ENCODE measurements around the gene MED8. TPM values are rescaled to one million over a fixed set of nuclear protein-coding genes. Genes with fewer than 3 reads are reported as not detected.
A peak's percentile ranks its signal among the peaks of the same experiment; 100 is the strongest.
"Not testable (repeated sequence)": the region's sequence is repeated elsewhere in the genome, so short reads cannot be mapped to it uniquely, and the experiment has no call there.

Gene MED8
- total RNA-seq, 1 donor from 2014 or later: 34.9 TPM

DNA sequence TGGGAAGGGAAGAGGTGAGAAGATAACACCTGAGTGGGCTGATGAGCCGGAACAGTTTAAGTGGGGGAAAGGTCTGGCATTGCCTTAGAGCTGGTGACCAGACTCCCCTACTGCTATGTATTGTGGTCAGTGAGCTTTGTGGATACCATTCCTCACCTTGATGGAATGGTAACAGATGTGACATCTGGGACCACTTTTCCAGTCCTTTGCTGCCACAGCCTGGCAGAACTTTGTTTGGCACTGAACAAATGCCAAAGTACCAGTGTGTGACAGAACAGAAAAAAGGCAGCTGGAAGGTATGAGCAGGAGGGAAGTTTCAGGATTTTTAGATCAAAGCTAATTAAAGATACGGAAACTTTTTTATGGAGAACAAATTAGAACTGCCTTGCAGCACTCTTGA lies 6.2 kb downstream of the MED8 start:
- peak; percentile 11 to 46 for DNase-seq (ENCODE audit: low read depth in 2 of 2)

DNA sequence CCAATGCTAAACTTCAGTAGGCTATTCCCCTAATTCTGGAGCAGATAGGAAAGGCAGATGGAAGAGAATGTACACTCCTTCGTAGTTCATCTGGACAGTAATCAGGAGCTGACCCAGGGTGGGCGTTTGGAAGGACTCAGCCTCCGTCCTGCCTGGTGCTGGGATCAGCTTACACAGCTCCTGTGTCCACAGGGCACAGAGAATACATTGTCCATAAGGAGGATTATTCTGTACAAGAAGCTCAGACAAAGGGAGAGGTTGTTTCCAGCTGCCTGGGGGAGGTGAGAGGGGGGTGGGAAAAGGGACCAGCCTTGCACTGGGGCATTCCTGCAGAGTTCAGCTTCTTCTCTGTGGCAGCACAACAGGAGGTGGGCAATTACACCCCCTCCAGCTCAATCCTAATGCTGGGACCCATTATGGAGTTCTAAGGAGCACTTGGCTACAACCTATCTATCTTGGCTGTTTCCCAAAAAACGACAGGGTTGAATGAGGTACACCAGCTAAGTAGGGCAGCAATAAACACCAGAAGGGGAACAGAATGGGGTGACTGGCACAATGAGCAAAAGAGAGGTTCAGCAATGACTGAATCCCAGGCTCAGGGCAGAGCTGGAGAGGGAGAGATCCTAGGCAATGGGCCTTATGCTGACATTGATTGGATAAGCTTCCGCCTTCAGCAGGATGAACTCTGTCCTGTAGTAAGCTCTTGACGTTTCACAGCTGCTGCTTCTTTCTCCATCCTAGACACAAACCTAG lies 7.4 kb downstream of the MED8 start:
- no peak for DNase-seq (ENCODE audit: low read depth in 2 of 2)

DNA sequence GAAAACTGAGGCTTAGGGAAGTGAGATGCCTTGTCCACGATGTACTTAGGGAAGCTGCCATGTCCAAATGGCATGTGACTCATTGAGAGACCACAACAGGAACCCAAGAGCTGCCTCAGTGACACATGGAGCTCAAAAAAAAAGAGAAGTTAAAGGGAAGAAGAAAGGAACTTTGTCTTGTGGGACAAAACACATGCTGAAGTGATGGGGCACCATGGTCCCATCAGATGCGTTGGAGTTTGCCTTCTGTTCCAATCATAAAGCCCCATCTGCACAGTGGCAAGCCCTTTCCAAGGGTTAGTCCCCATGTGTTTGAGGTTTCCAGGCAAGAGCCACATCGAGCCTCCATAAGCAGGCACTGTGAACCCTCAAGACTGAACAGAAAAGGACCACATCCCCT lies 8.0 kb downstream of the MED8 start:
- DNase-seq (ENCODE audit: low read depth in 2 of 2): peak in 1 of 2 donors; percentile 11

DNA sequence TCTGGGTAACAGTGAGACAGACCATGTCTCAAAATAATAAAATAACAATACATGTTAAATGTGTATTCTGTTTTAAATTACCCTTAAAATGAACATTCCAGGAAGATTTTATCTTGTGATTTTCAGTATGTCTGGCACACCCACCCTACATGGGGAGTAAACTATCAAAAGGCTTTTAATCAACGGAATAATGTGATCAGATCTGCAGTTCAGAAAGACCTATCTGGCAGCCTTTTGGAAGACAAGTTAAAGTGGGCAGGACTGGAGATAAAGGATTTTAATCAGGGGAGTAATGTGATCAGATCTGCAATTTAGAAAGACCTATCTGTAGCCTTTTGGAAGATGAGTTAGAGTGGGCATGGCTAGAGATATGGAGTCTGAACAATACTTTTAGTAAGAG lies 10.1 kb downstream of the MED8 start:
- DNase-seq (ENCODE audit: low read depth in 2 of 2): no peak

DNA sequence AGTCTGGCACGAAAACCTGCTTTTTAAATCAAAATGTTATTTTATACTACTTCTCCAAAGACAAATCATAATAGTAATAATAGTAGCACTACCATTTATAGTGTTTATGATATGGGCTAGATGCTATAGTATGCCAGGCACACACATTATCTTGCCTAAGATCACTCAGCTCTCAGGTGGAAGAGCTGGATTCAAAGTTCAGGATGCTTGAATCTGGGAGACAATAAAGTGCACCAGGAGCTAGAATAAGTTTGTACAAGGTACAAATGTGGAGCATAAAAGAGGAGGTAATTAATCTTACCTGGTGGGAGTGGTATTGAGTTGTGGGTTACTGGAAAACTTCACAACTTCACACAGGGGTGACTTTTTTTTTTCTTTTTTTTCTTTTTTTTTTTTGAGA lies 11.8 kb downstream of the MED8 start:
- no peak for DNase-seq (ENCODE audit: low read depth in 2 of 2)

DNA sequence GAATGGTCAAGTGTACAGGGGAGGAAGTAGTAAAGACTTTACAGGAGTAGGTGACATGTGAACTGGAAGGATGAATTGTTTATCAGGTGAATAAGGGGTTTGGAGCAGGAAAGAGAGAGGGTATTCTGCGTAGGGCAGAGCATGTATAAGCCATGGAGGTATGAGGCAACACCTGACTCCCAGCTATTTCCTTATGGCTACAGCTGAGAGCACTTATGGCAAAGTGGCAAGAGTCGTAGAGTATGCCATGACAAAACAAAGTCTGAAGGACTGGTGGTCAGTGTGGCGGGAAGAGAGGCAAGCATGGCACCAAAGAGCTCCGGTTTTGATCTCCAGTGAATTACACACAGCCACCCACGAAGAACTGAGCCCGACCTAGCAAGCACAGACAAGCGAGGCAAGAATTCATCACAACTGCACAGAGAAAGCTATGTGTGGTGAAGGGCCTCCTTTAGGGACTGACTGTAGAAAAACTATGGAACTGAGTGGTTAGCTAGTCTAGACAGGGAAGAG lies 12.8 kb downstream of the MED8 start:
- no peak for DNase-seq (ENCODE audit: low read depth in 2 of 2)

DNA sequence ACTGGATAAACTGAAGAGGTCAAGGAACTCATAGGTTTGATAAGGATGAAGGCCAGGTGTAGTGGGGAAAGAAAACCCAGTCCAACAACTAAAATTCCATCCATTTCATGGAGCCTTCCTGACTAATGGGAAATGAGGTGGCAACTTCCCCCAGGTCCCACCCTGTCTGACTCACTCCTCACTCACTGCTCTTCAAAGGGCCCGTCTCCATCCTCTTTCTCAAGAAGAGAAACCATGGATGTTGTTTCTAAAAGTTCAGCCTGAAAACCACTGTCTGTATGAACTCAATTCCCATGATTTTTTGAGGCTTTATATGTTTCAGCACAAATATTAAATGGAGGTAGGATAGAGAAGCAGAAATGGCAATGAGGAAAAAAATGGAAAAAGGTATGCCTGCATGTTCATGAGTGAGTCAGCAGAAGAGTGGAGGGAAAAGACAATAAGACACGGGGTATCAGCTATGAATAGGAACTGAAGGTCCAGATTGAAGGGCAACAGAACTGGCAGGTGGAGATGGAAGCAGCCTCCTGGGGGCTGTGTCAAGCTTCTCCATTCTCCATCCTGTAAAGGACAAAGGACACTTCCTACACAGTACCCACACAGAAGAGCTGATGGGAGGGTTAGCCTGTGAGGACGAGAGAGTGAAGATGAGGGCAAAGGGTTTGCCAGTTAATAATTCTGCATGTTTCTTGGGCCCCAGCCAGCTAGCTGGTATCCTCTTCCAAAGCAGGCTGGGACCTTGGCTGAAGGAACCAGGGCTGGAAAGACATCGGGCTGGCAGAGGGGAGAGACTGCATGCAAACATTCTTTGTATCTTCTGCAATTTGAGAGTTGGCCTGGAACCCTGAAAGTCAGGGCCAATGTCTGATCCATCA lies 16.3 kb downstream of the MED8 start:
- peak; percentile 37 to 91 for DNase-seq (ENCODE audit: low read depth in 2 of 2)

DNA sequence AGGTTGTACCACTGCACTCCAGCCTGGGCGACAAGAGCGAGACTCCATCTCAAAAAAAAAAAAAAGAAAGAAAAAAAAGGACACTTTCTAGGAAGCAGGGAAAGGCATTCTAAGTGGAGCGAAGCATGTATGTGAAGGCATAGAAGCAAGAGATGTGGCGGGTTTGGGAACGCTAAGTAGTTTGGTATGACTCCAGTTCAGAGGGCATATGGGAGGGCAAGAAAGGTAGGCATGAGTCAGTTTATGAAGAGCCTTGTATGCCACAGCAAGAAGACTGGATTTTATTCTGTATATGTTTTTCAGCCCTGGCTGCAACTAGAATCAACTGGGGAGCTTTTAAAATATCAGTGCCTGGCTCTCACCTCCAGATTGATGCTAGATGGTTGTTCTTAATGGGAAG lies 17.4 kb downstream of the MED8 start:
- no peak for DNase-seq (ENCODE audit: low read depth in 2 of 2)

DNA sequence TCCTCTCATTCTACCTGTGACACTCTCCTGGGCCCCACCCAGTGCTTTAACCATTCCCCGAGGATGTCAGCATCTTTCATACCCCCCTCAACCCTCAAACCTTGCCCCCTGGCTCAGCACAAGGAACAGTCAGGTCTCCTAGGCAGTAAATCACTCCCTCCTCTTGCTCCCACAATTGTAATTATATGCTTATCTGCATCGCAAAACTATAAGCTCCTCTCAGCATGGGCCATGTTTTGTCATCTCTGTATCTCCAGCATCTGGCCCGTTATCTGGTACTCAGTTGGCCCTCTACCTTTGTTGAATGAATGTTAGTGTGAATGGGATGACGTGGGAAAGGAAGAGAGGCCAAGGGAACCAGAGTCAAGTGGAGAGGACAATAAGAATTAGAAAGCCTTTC lies 19.0 kb downstream of the MED8 start:
- peak in 1 of 2 donors; percentile 29 for DNase-seq (ENCODE audit: low read depth in 2 of 2)

DNA sequence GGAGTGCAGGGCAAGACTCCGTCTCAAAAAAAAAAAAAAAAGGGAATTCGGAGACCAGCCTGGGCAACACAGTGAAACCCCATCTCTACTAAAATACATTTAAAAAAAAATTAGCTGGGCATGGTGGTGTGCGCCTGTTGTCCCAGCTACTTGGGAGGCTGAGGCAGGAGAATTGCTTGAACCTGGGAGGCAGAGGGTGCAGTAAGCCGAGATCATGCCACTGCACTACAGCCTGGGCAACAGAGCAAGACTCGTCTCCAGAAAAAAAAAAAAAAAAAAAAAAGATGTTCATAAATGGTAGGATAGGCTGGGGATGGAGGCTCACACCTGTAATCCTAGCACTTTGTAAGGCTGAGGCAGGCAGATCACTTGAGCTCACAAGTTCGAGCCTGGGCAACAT lies 19.8 kb downstream of the MED8 start:
- DNase-seq (ENCODE audit: low read depth in 2 of 2): not testable (repeated sequence)

DNA sequence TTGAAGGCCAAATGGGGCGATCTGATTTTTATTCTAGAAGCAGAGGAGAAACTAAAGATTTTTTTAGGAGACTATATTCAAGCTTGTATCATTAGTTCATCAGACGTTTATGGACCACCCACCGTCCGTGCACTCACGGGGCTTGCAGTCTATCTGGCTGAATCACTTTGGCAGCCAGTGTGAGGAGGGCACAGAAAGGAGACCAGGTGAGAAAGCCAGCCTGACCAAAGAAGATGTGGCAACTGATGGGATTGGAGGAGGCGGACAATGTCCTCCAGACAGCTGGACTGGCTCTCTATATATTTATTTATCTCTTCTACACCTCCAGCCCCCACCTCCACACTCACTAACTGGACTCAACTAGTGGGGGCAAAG lies 21.0 kb downstream of the MED8 start:
- no peak for DNase-seq (ENCODE audit: low read depth in 2 of 2)

DNA sequence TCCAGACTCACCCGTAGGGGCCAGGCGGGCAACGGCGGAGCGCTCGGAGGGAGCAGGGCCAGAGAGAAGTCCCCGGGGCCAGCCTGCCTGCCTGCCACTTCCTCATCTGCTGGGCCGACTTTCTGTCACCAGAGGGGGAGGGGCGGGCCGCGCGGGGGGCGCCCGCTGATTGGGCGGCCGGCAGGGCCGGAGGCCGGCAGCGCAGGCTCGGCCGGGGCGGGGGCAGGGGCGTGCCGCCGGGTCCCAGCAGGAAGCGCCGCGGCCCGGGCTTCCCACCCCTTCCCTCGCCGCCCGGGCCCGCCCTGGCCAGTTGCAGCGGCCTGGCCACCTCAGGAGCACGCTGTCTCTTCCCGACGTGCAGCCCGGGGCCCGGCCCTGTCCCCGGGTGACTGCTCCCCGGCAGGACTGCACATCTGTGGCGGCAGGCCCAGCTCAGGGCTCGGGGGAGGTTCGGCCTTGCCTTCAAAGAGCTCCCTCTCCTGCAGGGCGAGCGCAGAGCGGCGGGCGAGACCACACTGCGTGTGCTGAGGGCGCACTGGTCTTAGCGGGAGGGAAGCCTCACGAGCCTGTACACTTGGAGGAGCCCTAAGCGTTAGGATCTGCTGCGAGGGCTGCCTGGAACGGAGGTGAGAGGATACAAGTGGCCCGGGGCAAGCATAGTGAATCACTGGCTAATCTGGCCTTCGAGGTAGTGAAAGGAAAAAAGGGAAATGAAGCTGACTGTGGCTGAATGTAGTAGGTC lies 21.5 kb downstream of the MED8 start, which contains the start of gene ELOVL1:
Gene ELOVL1 (minus strand): TSS at position 108 of the 742 bp plus-strand sequence. CDS start 2,402 bp downstream, outside the sequence.
- peak; percentile 89 to 92 for DNase-seq (ENCODE audit: low read depth in 2 of 2)

DNA sequence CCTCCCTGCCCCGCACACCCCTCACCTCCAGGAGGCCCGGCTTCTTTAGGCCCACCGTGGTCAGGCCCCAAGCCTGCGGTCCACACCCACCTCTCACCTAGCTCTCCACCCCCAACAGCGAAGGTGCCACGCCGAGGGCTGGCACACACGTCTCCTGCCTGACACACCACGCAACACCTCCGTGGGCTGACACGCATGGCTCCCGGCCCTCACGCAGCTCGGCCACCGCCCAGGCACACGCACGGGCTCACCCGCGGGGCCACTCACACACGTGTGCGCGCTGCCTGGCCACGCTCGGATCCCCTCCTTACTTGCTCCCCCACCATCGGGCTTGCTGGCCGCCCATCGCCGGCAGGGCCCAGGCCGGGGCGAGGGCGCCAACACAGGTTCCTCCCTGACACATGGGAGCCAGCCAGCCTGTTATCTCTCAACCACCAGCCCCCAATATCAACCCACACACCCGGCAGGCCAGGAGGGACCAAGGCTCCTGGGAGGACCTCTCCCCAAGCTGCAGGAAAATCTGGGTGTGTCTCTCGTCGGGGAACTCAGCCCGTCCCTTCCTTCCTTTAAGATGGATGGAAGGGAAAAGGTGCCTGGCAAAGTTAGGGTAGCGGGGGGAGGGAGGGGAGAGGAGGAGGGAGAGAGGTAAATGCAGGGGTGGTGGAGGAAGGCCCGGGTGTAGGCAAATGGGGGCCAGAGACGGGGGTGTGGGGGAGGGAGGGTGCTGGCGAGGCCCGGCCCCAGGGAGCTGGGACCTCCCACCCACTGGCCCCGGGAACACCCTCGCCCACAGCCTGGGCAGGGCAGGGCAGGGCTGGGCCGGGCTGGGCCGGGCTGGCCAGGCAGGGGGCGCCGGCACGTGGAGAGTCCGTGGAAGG lies 22.3 kb downstream of the MED8 start:
- peak; percentile 33 to 41 for DNase-seq (ENCODE audit: low read depth in 2 of 2)

DNA sequence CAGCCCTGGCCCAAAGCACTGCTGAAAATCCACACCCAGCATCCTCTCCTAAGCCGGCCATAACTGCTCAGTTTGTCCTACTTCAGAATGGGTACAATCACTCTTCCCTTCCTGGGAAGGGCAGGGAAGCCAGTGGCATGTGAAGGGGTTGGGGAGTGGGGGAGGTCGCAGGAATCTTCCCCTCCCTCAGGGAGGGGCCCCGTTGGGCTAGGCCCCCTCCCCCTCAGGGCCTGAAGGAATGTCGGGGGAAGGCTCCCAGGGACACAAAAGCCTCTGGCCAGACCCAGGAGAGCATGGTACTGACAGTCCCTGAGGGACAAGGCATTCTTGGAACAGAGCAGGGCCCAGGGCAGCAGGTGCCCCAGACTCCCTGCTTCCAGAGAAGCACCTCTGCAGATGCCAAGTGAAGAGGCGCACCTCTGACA lies 23.0 kb downstream of the MED8 start:
- DNase-seq (ENCODE audit: low read depth in 2 of 2): no peak

DNA sequence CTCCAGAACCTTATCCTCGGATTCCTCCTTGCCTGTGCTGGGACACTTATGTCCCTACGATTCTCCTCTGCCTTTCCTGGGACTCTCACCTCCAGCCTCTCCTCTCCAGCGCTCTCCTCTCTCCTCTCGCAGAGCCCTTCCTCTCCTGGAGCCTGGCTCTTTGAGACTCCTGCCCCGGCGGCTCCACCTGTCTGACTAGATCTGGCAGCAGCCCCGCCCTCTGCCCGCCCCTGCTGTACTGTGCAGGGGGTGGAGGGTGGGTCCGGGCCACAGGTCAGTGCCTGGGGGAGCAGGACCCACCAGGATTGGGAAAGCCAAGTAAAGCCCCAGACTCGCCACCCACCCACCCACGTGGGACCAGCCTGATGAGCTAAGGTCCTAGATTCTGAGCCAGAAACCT lies 23.4 kb downstream of the MED8 start:
- no peak for DNase-seq (ENCODE audit: low read depth in 2 of 2)

DNA sequence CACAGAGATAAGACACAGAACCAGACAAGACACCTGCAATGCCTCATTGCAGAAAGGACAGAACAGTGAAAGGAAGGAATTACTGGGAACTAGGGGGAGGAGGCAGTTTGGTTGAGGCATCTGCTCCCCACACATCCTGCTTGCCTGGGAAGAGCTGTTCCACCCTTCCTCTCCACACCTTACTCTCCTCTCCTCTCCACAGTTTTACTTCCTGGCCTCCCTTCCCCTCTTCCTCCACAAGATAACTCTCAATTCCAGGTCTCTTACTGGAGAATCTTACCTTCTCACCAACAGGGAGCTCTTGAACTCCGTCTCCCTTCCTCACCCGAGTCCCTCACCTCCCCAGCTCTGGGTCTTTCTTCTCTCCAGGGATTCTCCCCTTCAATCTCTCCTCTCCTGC lies 23.9 kb downstream of the MED8 start:
- no peak for DNase-seq (ENCODE audit: low read depth in 2 of 2)

DNA sequence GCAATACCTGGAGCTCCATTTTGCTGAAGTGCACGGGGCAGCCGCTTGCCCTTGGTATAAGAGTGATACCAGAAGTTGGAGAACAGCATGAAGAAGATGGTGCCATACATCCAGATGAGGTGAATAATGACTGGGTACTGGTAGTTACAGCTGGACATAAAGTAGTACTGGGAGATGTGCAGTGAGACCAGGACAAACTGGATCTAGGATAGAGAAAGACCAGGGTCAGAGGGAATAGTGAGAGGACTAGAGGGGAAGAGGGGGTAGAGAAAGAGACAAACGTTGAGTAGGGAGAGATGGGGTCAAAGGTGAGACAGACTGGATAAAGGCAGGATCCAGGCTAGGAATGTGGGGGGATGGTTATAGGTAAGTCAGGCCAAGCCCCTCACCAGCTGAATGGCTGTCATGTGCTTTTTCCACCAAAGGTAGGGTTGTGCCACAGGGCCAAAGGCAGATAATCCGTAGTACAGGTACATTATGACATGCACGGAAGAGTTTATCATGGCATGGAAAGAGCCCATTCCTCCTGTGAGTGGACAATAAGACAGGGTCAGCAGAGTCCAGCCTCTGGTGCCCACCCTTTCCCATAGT lies 25.6 kb downstream of the MED8 start:
- no peak for DNase-seq (ENCODE audit: low read depth in 2 of 2)

DNA sequence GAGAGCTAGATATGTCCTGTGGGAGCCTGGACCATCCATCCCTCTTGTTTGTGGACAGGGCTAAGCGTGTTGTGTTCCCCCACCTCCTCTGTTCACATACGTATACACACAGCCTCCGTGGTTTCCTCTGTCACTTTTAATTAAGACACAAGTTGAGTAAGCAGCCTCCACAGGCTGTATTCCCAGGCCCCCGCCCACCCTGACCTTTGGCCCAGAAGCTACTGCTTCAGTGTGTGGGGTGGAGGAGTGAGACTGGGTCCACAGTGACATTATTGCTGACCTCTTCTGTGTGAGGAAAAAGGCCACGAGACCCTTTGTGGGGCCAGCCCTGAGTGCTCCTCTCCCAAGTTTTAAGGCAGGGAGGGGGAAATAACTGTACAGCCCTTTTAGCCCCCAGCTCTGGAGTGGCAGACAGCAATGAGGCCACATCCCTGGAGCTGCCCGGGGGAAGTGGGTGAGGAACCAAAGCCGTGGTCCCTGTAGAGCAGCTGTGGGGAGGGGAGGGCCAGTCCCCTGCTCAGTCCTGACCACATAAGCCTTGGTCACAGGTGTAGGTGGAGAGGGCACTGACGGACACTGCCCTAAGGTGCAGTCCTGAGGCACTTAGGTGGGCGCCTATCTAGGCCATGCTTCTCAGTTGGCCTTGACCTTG lies 26.2 kb downstream of the MED8 start:
- no peak for DNase-seq (ENCODE audit: low read depth in 2 of 2)

DNA sequence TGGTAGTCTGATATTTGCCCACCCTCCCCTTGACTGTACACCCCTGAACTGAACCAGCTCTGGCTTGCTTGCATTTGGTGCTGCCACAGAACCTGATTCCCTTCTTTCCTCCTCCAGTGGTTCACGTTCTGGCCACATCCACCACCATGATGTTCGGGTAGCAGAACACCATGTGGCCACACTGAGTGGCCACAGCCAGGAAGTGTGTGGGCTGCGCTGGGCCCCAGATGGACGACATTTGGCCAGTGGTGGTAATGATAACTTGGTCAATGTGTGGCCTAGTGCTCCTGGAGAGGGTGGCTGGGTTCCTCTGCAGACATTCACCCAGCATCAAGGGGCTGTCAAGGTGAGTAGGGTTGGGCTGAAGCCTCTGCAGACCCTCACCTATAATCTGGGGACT lies 29.0 kb downstream of the MED8 start:
- DNase-seq (ENCODE audit: low read depth in 2 of 2): no peak

DNA sequence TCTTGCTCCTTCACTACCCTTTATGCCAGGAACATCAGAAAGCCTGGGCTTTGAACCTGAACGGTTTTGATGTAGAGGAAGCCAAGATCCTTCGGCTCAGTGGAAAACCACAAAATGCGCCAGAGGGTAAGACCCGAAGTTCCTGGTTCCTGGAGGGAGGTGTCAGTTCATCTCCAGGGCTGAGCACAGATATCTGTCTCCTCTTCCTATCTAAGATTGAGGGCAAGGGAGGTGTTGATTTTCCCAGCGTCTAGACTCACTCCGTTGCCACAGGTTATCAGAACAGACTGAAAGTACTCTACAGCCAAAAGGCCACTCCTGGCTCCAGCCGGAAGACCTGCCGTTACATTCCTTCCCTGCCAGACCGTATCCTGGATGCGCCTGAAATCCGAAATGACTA lies 29.9 kb downstream of the MED8 start:
- DNase-seq (ENCODE audit: low read depth in 2 of 2): peak in 1 of 2 donors; percentile 9
